NCI-H526 treated with DMSO at 0.1 percent for 48 hours (cell line): ENCODE results near the gene FAM216A.
A peak's percentile ranks its signal among the peaks of the same experiment; 100 is the strongest.
"Not testable (repeated sequence)": the region's sequence is repeated elsewhere in the genome, so short reads cannot be mapped to it uniquely, and the experiment has no call there.

Experiments
- DNase-seq: peaks from one replicate; lab custom pipeline; 2025; lab: John Stamatoyannopoulos, UW

FAM216A gene

DNA sequence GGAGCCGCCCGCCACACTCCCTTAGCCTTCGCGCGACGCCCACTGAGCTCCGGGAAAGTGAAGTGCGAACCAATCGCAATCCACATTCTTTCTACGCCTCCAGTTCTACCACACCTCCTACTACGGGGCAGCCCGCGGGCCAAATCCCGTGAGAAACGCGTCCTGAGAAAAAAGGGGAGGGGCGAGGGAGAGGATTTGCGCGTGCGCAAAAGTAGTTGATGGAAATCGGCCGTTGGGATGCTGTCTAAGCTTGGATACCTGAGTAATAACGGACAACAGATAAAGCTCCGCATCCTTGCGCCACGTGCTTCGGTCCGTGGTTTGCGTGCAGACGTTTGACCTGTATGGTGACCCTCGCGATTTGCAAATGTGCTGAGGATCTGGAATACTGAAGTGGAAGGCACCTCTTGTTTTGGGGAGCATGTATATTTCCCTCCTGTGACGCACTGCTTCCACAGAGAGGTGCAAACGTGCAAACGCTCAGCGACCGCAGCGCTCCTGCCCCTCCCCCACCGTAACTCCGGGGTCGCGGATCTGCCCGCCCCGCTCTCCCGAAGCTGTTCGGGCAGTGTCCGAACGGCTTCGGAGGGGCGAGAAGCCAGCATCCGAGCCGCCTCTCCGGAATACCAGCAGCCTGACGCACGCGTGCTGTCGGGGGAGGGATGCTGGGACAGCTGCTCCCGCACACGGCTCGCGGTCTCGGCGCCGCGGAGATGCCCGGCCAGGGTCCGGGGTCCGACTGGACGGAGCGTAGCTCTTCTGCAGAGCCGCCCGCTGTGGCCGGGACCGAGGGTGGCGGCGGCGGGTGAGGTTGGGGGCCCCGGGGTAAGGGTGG, at the start of gene FAM216A, which contains the start of gene GPN3:
Gene FAM216A (plus strand): TSS at position 632 of the 835 bp plus-strand sequence. CDS start 31 bp downstream, at position 663.
Gene GPN3 (minus strand): TSS at position 44 of the 835 bp plus-strand sequence. CDS start 54 bp downstream, outside the sequence.
- DNase-seq, result peak; percentile 99

DNA sequence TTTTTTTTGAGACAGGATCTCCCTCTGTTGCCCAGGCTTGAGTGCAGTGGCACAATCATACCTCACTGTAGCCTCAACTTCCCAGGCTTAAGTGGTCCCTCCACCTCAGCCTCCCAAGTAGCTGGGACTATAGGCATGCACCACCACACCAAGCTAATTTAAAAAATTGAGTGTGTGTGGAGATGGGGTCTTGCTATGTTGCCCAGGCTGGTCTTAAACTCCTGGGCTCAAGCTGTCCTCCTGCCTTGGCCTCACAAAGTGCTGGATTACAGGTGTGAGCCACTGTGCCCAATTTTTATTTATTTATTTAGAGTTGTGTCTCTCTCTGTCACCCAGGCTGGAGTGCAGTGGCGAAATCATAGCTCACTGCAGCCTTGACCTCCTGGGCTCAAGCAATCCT, 48.0 kb upstream of the FAM216A start:
- not testable (repeated sequence) for DNase-seq

DNA sequence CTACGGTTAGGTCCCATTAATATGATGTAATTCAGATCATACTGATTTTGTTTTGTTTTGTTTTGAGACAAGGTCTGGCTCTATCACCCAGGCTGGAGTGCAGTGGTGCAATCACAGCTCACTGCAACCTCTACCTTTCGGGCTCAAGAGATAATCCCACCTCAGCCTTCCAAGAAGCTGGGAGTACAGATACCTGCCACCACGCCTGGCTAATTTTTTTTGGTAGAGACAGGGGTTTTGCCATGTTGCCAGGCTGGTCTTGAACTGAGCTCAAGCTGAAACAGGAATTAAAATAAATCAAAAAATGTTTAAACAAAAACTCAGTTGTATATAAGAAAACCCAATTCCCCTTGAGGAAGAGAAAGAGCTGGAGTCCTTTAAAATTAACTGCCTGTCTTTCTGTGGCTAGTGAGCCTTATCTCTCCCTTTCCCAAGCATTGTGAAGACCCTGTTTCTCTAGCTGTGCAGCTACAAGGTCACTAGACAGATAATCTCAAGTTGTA, 47.4 kb upstream of the FAM216A start:
- no peak for DNase-seq

- DNase-seq, result no peak
Measured at GRCh38 chr12:110421701-110422100, 46.9 kb upstream of the FAM216A start.

GRCh38 chr12:110424237-110424636, 44.4 kb upstream of the FAM216A start:
- no peak for DNase-seq

DNA sequence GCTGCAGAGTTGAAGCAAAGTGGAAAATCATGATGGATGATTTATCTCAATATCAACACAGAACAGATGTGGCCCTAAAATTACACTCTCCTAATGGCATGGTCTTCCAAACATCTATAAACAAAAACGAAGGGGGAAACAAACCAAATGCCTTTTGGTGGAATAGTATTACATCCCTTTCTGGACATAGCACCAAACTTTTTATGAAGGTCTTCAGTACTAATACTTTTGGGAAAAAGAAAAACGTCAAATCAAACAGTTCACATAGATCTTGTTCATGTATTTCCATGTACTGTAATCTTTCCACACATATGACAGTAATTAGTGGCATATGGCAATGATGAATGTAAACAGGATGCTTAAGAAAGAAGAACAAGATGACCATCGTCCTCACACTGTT, 42.2 kb upstream of the FAM216A start:
- DNase-seq, result no peak

GRCh38 chr12:110429676-110430075, 39.0 kb upstream of the FAM216A start:
- DNase-seq, result not testable (repeated sequence)

DNA sequence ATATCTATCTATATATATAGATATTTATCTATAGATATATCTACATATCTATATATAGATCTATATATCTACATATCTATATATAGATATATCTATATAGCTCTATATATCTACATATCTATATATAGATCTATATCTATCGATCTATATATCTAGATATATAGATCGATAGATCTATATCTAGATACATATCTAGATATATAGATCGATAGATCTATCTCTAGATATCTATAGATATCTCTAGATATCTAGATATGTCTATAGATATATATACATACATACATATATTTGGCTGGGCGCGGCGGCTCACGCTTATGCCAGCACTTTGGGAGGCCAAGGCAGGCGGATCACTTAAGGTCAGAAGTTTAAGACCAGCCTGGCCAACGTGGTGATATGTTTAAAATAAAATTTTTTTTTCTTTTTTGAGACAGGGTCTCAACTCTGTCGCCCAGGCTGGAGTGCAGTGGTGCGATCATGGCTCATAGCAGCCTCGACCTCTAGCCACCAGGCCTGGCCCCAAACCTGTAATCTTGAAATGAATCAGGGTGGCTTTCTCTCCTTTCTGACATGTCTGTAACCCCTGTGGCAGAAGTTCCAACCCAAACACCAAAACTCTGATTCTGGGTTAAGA, 36.6 kb upstream of the FAM216A start:
- no peak for DNase-seq

DNA sequence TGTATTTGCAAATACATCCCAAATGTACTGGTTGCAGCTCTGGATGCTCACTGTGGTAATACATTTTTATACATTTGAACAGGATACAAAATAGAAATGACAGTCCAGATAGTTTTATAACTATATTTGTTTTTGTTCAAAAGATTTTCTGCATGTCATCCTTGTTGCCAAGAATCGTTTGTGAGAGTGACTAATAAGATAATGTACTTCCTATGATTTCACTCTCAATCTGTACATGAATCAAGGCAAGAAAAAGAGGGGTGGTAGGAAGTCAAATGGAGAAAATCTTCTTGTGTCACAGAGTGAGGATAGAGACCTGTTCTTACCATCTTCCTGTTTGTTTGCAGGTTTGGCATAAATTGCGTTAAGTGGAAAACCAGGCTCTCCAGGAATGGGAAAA, 32.4 kb upstream of the FAM216A start:
- DNase-seq, result no peak

DNA sequence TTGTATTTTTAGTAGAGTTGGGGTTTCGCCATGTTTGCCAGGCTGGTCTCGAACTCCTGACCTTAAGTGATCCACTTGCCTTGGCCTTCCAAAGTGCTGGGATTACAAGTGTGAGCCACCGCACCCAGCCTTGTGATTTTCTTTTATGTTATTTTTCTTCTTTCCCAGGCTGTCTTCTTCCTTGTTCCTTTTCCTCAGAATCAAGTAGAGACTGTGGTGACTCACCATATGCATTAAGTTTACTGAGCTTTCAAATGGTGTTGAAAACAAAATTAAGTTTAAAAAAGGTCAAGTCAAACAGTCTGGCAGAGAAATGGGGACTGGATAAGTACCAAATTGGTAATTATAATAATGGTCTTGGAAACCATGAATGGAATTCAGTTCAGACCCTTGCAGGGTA, 24.2 kb upstream of the FAM216A start:
- no peak for DNase-seq

DNA sequence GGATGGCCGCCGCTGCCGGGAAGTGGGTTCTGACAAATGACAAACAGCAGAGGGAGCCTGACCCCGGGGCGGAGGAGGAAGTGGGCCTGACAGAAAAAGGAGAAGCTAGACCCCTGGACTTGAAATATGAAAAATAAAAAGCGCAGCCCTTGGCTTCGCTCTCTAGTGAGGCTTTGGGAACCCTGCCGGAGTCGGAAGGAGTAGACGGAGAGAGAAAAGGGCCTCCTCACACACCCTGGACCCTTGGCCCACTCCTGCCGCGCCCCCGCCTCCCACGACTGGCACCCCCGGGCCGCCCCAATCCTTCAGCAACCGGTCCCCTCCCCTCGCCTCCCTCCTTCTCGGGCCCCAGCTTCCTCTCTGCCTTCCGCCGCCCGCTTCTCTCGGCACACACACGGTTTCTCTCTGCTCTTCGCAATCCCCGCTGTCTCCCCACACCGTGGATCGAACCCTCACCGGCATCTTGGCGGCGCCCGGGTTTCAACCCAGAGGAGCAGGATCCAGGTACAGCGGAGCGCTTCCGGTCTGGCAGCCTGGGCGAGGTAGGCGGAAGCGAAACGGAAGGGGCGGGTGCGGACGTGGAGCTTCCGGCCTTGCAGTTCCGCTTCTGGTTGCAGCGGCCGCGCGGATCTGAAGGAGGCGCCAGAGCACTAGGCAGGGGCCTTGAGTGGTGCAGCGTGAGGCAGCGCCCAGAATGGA, 18.7 kb upstream of the FAM216A start, which contains the start of gene ARPC3:
Gene ARPC3 (minus strand): TSS at position 539 of the 699 bp plus-strand sequence. CDS start 77 bp downstream, at position 462.
- peak; percentile 90 for DNase-seq

- DNase-seq, result no peak
Measured at GRCh38 chr12:110451263-110451662, 17.4 kb upstream of the FAM216A start.

DNA sequence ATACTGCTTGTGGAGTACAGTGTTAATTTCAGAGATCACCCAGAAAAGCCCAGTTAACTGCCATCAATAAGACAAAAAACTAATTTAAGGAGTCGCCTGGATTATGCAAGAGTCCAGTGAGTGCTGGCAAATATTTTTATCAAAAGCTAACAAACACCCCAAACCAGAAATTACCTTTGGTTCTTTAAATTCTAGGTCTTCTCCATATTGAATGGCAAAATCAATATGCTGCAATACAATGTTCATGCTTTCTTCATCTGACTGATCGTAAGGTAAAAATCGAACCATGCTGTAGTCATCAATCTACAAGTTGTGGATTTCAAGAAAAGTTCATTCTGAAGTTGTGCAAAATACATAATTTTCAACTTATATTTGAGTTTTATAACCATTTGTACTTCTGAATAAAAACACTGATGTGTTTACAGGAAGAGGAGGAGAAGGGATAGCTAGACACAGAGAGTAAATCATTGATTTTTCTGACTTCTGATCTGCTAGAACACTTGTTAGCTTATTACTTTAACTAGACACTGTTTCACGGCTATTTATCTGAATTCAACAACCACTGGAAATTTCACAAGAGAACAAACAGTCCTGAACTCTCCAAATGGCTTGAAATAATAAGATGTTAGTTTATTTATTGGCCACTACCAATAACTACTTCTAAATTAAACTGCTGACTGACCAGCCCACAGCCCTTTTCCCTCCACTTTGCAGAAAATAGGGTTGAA, 14.9 kb upstream of the FAM216A start:
- no peak for DNase-seq

- DNase-seq, result no peak
Measured at GRCh38 chr12:110458756-110459155, 9.9 kb upstream of the FAM216A start.

DNA sequence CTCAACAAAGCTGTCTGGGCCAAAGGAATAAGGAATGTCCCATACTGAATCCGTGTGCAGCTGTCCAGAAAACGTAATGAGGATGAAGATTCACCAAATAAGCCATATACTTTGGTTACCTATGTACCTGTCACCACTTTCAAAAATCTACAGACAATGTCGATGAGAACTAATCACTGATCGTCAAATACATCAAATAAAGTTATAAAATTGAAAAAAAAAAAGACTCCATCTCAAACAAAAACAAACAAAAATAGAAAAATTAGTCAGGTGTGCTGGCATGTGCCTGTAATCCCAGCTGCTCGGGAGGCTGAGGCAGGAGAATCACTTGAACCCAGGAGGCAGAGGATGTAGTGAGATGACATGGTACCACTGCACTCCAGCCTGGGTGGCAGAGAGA, 7.5 kb upstream of the FAM216A start:
- not testable (repeated sequence) for DNase-seq

- DNase-seq, result no peak
Measured at GRCh38 chr12:110465024-110465423, 3.6 kb upstream of the FAM216A start.

GRCh38 chr12:110465765-110466164, 2.9 kb upstream of the FAM216A start:
- not testable (repeated sequence) for DNase-seq

DNA sequence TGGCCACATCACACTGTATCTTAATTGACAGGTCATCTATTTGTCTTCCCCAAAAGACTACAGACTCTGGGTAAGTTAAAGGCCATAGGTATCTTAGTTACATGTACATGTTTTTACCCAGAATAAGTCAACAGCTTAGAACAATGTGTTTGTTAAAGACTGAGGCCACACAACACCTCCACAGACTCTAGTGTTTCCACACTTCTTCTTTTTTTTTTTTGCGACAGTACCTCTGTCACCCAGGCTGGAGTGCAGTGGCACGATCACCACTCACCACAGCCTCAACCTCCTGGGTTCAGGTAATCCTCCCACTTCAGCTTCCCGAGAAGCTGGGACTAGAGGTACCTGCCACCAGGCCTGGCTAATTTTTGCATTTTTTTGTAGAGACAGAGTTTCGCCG, 1.9 kb upstream of the FAM216A start:
- no peak for DNase-seq

- DNase-seq, result no peak
Measured at GRCh38 chr12:110467847-110468213, 815 bp upstream of the FAM216A start.

DNA sequence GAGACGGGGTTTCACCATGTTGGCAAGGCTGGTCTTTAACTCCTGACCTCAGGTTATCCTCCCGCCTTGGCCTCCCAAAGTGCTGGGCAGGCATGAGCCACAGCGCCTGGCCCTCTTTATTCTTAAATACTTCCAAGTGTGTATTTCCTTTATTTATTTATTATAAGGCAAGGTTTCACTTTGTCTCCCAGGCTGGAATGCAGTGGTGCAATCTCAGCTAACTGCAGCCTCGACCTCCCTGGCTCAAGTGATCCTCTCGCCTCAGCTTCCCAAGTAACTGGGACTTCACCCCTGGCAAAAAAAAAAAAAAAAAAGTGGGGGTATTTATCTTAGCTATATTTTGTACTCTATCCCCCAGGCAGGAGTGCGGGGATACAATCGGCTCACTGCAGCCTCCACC, 6.8 kb downstream of the FAM216A start:
- no peak for DNase-seq

GRCh38 chr12:110498984-110499706, 30.5 kb downstream of the FAM216A start:
- DNase-seq, result no peak
